HUES6 (cell line): Measurements from ENCODE around the gene BCL2L1.
"Not testable (repeated sequence)": the region's sequence is repeated elsewhere in the genome, so short reads cannot be mapped to it uniquely, and the experiment has no call there.

ENCODE experiments used
- H3K27ac ChIP-seq: 2 replicates; pipeline ENCODE4 v1.7.0; 2013; ENCODE audit warnings: low read depth, mild to moderate bottlenecking, low read length, inconsistent platforms
- H3K27me3 ChIP-seq: 2 replicates; pipeline ENCODE4 v1.6.1; 2013; ENCODE audit warnings: low read length; ENCODE audit not compliant: control insufficient read depth, insufficient read depth
- H3K36me3 ChIP-seq: 2 replicates; pipeline ENCODE4 v1.6.1; 2013; ENCODE audit warnings: low read length; ENCODE audit not compliant: control insufficient read depth, insufficient read depth
- H3K4me1 ChIP-seq: 2 replicates; pipeline ENCODE4 v1.6.1; 2013; ENCODE audit warnings: low read length; ENCODE audit not compliant: control insufficient read depth, insufficient read depth
- H3K4me3 ChIP-seq: 2 replicates; pipeline ENCODE4 v1.5.1; 2013; ENCODE audit warnings: low read depth, low read length
- H3K9ac ChIP-seq: one replicate; pipeline ENCODE4 v1.6.1; 2013; ENCODE audit warnings: mild to moderate bottlenecking, low read length
- H3K9me3 ChIP-seq: 2 replicates; pipeline ENCODE4 v1.6.1; 2013; ENCODE audit warnings: low read depth, low read length; ENCODE audit not compliant: control insufficient read depth, insufficient read depth

BCL2L1 gene

DNA sequence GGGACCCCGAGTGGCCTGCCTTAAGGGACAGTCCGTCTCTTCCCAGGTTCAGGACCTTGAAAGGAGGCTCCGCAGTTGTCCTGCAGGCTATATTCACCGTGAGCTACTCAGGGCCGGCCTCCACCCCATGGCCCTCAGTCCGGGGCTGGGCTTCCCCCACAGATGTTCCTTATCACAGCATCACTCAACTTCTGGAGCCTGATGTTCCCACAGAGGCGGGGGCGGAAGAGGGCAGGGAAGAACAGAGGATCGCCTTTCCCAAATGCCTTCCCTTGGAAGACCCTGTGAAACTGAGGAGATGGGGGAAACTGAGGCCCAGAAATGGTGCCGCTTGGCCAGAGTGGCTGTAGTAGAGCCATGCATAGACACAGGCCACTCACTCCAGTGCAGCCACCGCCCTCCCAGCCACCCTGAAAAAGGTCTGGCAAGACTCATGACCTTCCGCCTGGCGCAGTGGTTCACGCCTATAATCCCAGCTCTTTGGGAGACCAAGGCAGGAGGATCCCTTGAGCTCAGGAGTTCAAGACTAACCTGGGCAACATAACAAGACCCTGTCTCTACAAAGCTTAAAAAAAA, 89.2 kb downstream of the BCL2L1 start:
- H3K9me3 ChIP-seq, result no peaks in the 10 kb centered on the region
- H3K27ac ChIP-seq, result no peak overlapping the region
- no peaks in the 10 kb centered on the region for H3K27me3 ChIP-seq
- H3K4me1 ChIP-seq, result peaks cover 3% of the 10 kb centered on the region; the same call in 1 of the 2 replicates
- H3K36me3 ChIP-seq, result no peaks in the 10 kb centered on the region
- H3K9ac ChIP-seq, result no peak overlapping the region
- H3K4me3 ChIP-seq, result no peak overlapping the region

- no peak overlapping the region for H3K9ac ChIP-seq
- no peaks in the 10 kb centered on the region for H3K9me3 ChIP-seq
- H3K27ac ChIP-seq, result no peak overlapping the region
- no peaks in the 10 kb centered on the region for H3K4me1 ChIP-seq
- no peaks in the 10 kb centered on the region for H3K27me3 ChIP-seq
- no peak overlapping the region for H3K4me3 ChIP-seq
- H3K36me3 ChIP-seq, result no peaks in the 10 kb centered on the region
These were observed 89.9 kb downstream of the BCL2L1 start for GRCh38 chr20:31632548-31633338.

- Histone ChIP-seq H3K4me3 (no peak overlapping the region), H3K27ac (no peak overlapping the region), H3K36me3 (no peaks in the 10 kb centered on the region), H3K9me3 (no peaks in the 10 kb centered on the region), H3K9ac (no peak overlapping the region), H3K27me3 (no peaks in the 10 kb centered on the region), H3K4me1 (no peaks in the 10 kb centered on the region)
These were observed 92.4 kb downstream of the BCL2L1 start for GRCh38 chr20:31630187-31630790.

DNA sequence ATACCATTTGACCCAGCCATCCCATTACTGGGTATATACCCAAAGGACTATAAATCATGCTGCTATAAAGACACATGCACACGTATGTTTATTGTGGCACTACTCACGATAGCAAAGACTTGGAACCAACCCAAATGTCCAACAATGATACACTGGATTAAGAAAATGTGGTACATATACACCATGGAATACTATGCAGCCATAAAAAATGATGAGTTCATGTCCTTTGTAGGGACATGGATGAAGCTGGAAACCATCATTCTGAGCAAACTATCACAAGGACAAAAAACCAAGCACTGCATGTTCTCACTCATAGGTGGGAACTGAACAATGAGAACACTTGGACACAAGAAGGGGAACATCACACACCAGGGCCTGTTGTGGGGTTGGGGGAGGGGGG, 94.6 kb downstream of the BCL2L1 start:
- not testable (repeated sequence) for H3K27me3 ChIP-seq, H3K36me3 ChIP-seq, H3K9me3 ChIP-seq

GRCh38 chr20:31626534-31626933, 96.1 kb downstream of the BCL2L1 start:
- not testable (repeated sequence) for H3K9me3 ChIP-seq, H3K36me3 ChIP-seq, H3K4me1 ChIP-seq, H3K4me3 ChIP-seq, H3K9ac ChIP-seq, H3K27me3 ChIP-seq, H3K27ac ChIP-seq

More for the DNA sequence above, 94.6 kb downstream of the BCL2L1 start:
- not testable (repeated sequence) for H3K4me1 ChIP-seq, H3K27ac ChIP-seq, H3K4me3 ChIP-seq, H3K9ac ChIP-seq

- not testable (repeated sequence) for H3K9ac ChIP-seq, H3K4me3 ChIP-seq, H3K9me3 ChIP-seq, H3K27me3 ChIP-seq, H3K27ac ChIP-seq, H3K4me1 ChIP-seq, H3K36me3 ChIP-seq
These were observed 99.6 kb downstream of the BCL2L1 start for GRCh38 chr20:31623123-31623505.

- no peak overlapping the region for H3K4me3 ChIP-seq
- no peaks in the 10 kb centered on the region for H3K36me3 ChIP-seq
These were observed 102.4 kb downstream of the BCL2L1 start for GRCh38 chr20:31620246-31620645.

GRCh38 chr20:31617432-31618104, 105.1 kb downstream of the BCL2L1 start:
- Histone ChIP-seq H3K27me3 (no peaks in the 10 kb centered on the region), H3K9me3 (no peaks in the 10 kb centered on the region), H3K9ac (no peak overlapping the region), H3K4me1 (no peaks in the 10 kb centered on the region), H3K4me3 (no peak overlapping the region), H3K36me3 (no peaks in the 10 kb centered on the region), H3K27ac (no peak overlapping the region)

More at GRCh38 chr20:31620246-31620645, 102.4 kb downstream of the BCL2L1 start:
- no peaks in the 10 kb centered on the region for H3K9me3 ChIP-seq
- H3K27me3 ChIP-seq, result no peaks in the 10 kb centered on the region
- no peaks in the 10 kb centered on the region for H3K4me1 ChIP-seq
- no peak overlapping the region for H3K27ac ChIP-seq
- no peak overlapping the region for H3K9ac ChIP-seq

DNA sequence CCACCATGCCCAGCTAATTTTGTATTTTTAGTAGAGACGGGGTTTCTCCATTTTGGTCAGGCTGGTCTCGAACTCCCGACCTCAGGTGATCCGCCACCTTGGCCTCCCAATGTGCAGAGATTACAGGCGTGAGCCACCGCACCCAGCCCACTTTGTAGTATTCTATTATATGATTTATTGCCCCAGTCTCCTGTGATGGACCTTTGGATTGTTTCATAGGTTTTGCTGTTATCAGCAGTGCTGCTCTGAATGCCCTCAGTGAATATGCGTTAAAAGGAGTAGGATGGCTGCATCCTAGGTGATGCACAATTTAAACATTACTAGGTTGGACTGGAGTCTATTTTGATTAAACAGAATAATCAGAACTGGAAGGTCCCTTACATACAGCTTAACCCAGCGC, 107.3 kb downstream of the BCL2L1 start:
- Histone ChIP-seq H3K27me3 (no peaks in the 10 kb centered on the region), H3K9me3 (no peaks in the 10 kb centered on the region), H3K36me3 (no peaks in the 10 kb centered on the region), H3K9ac (no peak overlapping the region), H3K4me1 (peaks cover 11% of the 10 kb centered on the region; the same call in 1 of the 2 replicates), H3K4me3 (no peak overlapping the region), H3K27ac (no peak overlapping the region)
